HepG2 (cell line): ENCODE data around the gene TGFBR1. TPM values are rescaled to one million over a fixed set of nuclear protein-coding genes. Genes with fewer than 3 reads are reported as not detected.
A peak's percentile ranks its signal among the peaks of the same experiment; 100 is the strongest.

ENCODE experiments used
- ATAC-seq: fragments of 200-7000 bp; cut with Tn5 transposase; 3 replicates; pipeline ENCODE4 v1.9.1; 2020; ENCODE audit warnings: mild to moderate bottlenecking, moderate library complexity
- BruUV-seq: library from RNA; stranded (reverse); fragments of 400-500 nt; replicated peaks from 2 replicates; lab custom pipeline; 2021; lab: Mats Ljungman, UMichigan
- CTCF ChIA-PET: fragments of 300-600 bp; formaldehyde crosslinking; extraction: SDS; loops from one replicate; lab custom pipeline; 2021; ENCODE audit warnings: low total read pairs, inconsistent platforms, low intra/inter-chr PET ratio; lab: Yijun Ruan, JAX
- POLR2A ChIA-PET: fragments of 350-600 bp; sonication (Branson Sonifier 250); formaldehyde crosslinking; loops from one replicate; lab custom pipeline; 2020; ENCODE audit warnings: antibody characterized with exemption, inconsistent platforms; lab: Yijun Ruan, JAX
- DNase-seq: peaks from one replicate; pipeline ENCODE4 v3.0.0-alpha.2; 2015; ENCODE audit warnings: low spot score
- FAIRE-seq: peaks from 3 replicates; lab custom pipeline; 2011; peaks lifted over from hg19 to GRCh38; lab: Jason Lieb, UNC
- H2AFZ ChIP-seq: one replicate; pipeline ENCODE4 v1.6.1; 2011; ENCODE audit warnings: low read length, inconsistent platforms
- H3K27ac ChIP-seq: fragments of 300-600 bp; 3 replicates; pipeline ENCODE4 v1.8.0; 2011; ENCODE audit warnings: mixed run types, mild to moderate bottlenecking, mixed read lengths, low read length, inconsistent platforms; ENCODE audit not compliant: insufficient read depth; ENCODE audit errors: extremely low read length
- H3K27me3 ChIP-seq, 2 experiments: fragments of 200-600 bp in 1 of 2; 2 replicates in 1 of 2; 3 replicates in 1 of 2; pipeline versions ENCODE4 v1.6.0 to v1.8.0; 2011; ENCODE audit warnings: low read length in 2 of 2, mild to moderate bottlenecking in 2 of 2, moderate library complexity in 2 of 2, inconsistent platforms in 1 of 2; ENCODE audit not compliant: insufficient read depth in 2 of 2, control insufficient read depth in 1 of 2
- H3K36me3 ChIP-seq, 2 experiments: fragments of 200-600 bp in 1 of 2; replicated peaks in 1 of 2; 2 replicates in 1 of 2; 3 replicates in 1 of 2; pipeline versions ENCODE4 v1.5.1 to v1.8.0; 2011; ENCODE audit warnings: low read length in 2 of 2, inconsistent platforms in 1 of 2; ENCODE audit not compliant: insufficient read depth in 2 of 2, control insufficient read depth in 1 of 2
- H3K4me1 ChIP-seq: 2 replicates; pipeline ENCODE4 v1.5.1; 2012; ENCODE audit warnings: low read length, inconsistent platforms; ENCODE audit not compliant: insufficient read depth
- H3K4me2 ChIP-seq: 2 replicates; pipeline ENCODE4 v1.6.0; 2011; ENCODE audit warnings: low read depth, low read length, inconsistent platforms
- H3K4me3 ChIP-seq, 3 experiments: fragments of 200-600 bp in 1 of 3; sonication (generic), shearing (Covaris generic) in 1 of 3; replicated peaks in 1 of 3; 2 replicates each; pipeline ENCODE4 v1.5.1; 2011 to 2016; ENCODE audit warnings: low read length in 3 of 3, inconsistent platforms in 2 of 3, low read depth in 2 of 3, mild to moderate bottlenecking in 2 of 3, control low read depth in 1 of 3, mixed read lengths in 1 of 3; ENCODE audit not compliant: insufficient read depth in 1 of 3
- H3K79me2 ChIP-seq: one replicate; pipeline ENCODE4 v1.6.1; 2011; ENCODE audit warnings: low read length, inconsistent platforms; ENCODE audit not compliant: insufficient read depth
- H3K9ac ChIP-seq: 2 replicates; pipeline ENCODE4 v1.6.0; 2011; ENCODE audit warnings: mild to moderate bottlenecking, low read depth, low read length, inconsistent platforms; ENCODE audit not compliant: insufficient read depth
- H3K9me3 ChIP-seq: 2 replicates; pipeline ENCODE4 v1.5.1; 2012; ENCODE audit warnings: mild to moderate bottlenecking, low read length
- H4K20me1 ChIP-seq: 2 replicates; pipeline ENCODE4 v1.6.0; 2011; ENCODE audit warnings: inconsistent platforms, mild to moderate bottlenecking, low read length, moderate library complexity; ENCODE audit not compliant: insufficient read depth
- GTF2F1 ChIP-seq: fragments of 150-350 bp; IDR thresholded peaks from 2 replicates; pipeline ENCODE4 v1.6.1; 2014; ENCODE audit warnings: low read length
- JARID2 ChIP-seq: sonication (generic); formaldehyde crosslinking; IDR thresholded peaks from 2 replicates; pipeline ENCODE4 v1.8.1; 2023; ENCODE audit warnings: missing genetic modification reagents, inconsistent platforms; ENCODE audit not compliant: insufficient replicate concordance
- MIXL1 ChIP-seq: IDR thresholded peaks from 2 replicates; pipeline ENCODE4 v1.6.1; 2016
- MXI1 ChIP-seq: IDR thresholded peaks from 3 replicates; pipeline ENCODE4 v1.6.1; 2012; ENCODE audit warnings: low read depth, low read length, inconsistent platforms, borderline replicate concordance
- POGZ ChIP-seq: sonication (generic); formaldehyde crosslinking; IDR thresholded peaks from 2 replicates; pipeline ENCODE4 v1.4.0; 2020; ENCODE audit warnings: mild to moderate bottlenecking, missing genetic modification reagents
- ZMYM3 ChIP-seq: sonication (generic); formaldehyde crosslinking; IDR thresholded peaks from 2 replicates; pipeline ENCODE4 v1.5.1; 2020; ENCODE audit warnings: mild to moderate bottlenecking, missing genetic modification reagents
- ZNF292 ChIP-seq: sonication (generic); formaldehyde crosslinking; IDR thresholded peaks from 2 replicates; pipeline ENCODE4 v1.8.1; 2022; ENCODE audit warnings: mild to moderate bottlenecking, low read depth, missing genetic modification reagents, borderline replicate concordance
- ZNF629 ChIP-seq: sonication (generic); formaldehyde crosslinking; conservative IDR thresholded peaks from 2 replicates; pipeline ENCODE4 v1.5.0; 2020; ENCODE audit warnings: missing genetic modification reagents
- WGBS: methylation state at CpG from one replicate; pipeline ENCODE4 v1.1.6; 2017; ENCODE audit warnings: low lambda C conversion rate; 5-methylcytosine and 5-hydroxymethylcytosine counted together
- in situ Hi-C: cut with HindIII; loops from 2 replicates; pipeline ENCODE4 v1.10.0; 2017; ENCODE audit warnings: low pct_unique_long_range_greater_than_20kb; ENCODE audit not compliant: extremely low pct_ligation_motif_present
- intact Hi-C: fragments of 100-400 bp; cut with micrococcal nuclease; formaldehyde crosslinking; loops from one replicate; pipeline ENCODE4 v1.10.0; 2022; ENCODE audit not compliant: unreplicated experiment
- polyA plus RNA-seq, 8 experiments: library from polyadenylated mRNA; depleted of rRNA in 3 of 8; stranded (reverse) in 7 of 8; unstranded in 1 of 8; fragments of >200 nt; fragmentation: Illumina TruSeq in 4 of 8; extraction: Trizol in 4 of 8; gene quantifications; 2 replicates each; pipeline versions ENCODE4 v1.2.1 to v1.2.3, GENCODE V29; 2011 to 2016; ENCODE audit warnings: low read depth in 4 of 8, missing spikeins in 1 of 8, mixed read lengths in 1 of 8; ENCODE audit not compliant: insufficient read depth in 1 of 8
- total RNA-seq, 5 experiments: library from RNA; depleted of rRNA; stranded (reverse); fragments of >200 nt; fragmentation: Illumina TruSeq; extraction: Trizol; gene quantifications; 2 replicates each; pipeline ENCODE4 v1.2.3, GENCODE V29; 2016; ENCODE audit warnings: low read depth in 1 of 5

Gene TGFBR1
- total and polyA plus RNA-seq, 2 of the 13 experiments (the other 11 are each of a cell fraction or from before 2014, with no cell fraction given), result 16.8 to 23.9 TPM

- TF ChIP-seq ZNF292 (CRISPR knock-in tag), result peak; percentile 29; the same call in 1 of the 2 replicates
- TF ChIP-seq JARID2 (CRISPR knock-in tag), result no peak
- TF ChIP-seq, all 625 proteins: peak for 71
These were observed 79.8 kb downstream of the TGFBR1 start (continued) for GRCh38 chr9:99184475-99185347.

GRCh38 chr9:99185348-99185632, 80.4 kb downstream of the TGFBR1 start:
- 25% methylated on average over 5 of the region's 5 CpGs for whole genome bisulfite sequencing
- Histone ChIP-seq H3K27ac (no peak overlapping the region), H4K20me1 (no peaks in the 10 kb centered on the region), H3K9ac (peak overlapping the region; percentile 44; the same call in 1 of the 2 replicates), H3K4me1 (peaks cover 9% of the 10 kb centered on the region), H3K4me3 (peak overlapping the region; percentile 21 to 74 (median 46); a peak in 4 of 6 replicates), H2AFZ (no peak overlapping the region)
- POLR2A ChIA-PET, result interaction anchor here (0.6 to 1.9 kb wide), 3 partner anchors 11 to 634 kb away, joined by 3 to 6 read pairs (median 4); partner anchors contain the start of genes ALG2 and SEC61B
- TF ChIP-seq ZNF629 (CRISPR knock-in tag) (peak; percentile 96), GTF2F1 (no peak), ZMYM3 (CRISPR knock-in tag) (0 out of 2 replicates have a peak, but pooled peaks have one; percentile 20), MXI1 (no peak), POGZ (CRISPR knock-in tag) (no peak), MIXL1 (CRISPR knock-in tag) (no peak)
- TF ChIP-seq, all 625 proteins: peak for 2
- Histone ChIP-seq H3K36me3 (no peaks in the 10 kb centered on the region), H3K79me2 (no peaks in the 10 kb centered on the region), H3K4me2 (peak overlapping the region; percentile 98), H3K27me3 (peaks cover 0 to 23% of the 10 kb centered on the region in 2 experiments; a peak in 2 of 5 replicates), H3K9me3 (no peaks in the 10 kb centered on the region)
- no peak for DNase-seq
- intact Hi-C loops, result loop anchor here (2.0 to 10.0 kb wide), 2 partner anchors 80 to 826 kb away; no protein-coding TSS in a partner anchor
- FAIRE-seq, result no peak
- no TSS peak for BruUV-seq
- in situ Hi-C loops, result loop anchor here (10.0 to 25.0 kb wide), 2 partner anchors 620 to 827 kb away; no protein-coding TSS in a partner anchor
- no peak for ATAC-seq
- CTCF ChIA-PET, result interaction anchor here (1.8 kb wide), 1 partner anchor 826 kb away, joined by 5 read pairs; no protein-coding TSS in a partner anchor
